ENCODE results near the gene GFPT1.
A peak's percentile ranks its signal among the peaks of the same experiment; 100 is the strongest.

GFPT1 gene

GRCh38 chr2:69311024-69311416, 76.0 kb downstream of the GFPT1 start:
- no peak for DNase-seq

GRCh38 chr2:69310111-69311023, 76.7 kb downstream of the GFPT1 start:
- no peak for DNase-seq

- peak; percentile 11 for DNase-seq
Measured at GRCh38 chr2:69309351-69310110, 77.5 kb downstream of the GFPT1 start.

- DNase-seq: no peak
Measured at GRCh38 chr2:69308338-69308737, 78.7 kb downstream of the GFPT1 start.

GRCh38 chr2:69307579-69308064, 79.4 kb downstream of the GFPT1 start:
- no peak for DNase-seq

GRCh38 chr2:69306822-69307578, 80.0 kb downstream of the GFPT1 start:
- DNase-seq: peak; percentile 93

- DNase-seq: no peak
Measured at GRCh38 chr2:69306393-69306821, 80.6 kb downstream of the GFPT1 start.

GRCh38 chr2:69305712-69306392, 81.2 kb downstream of the GFPT1 start:
- peak; percentile 15 for DNase-seq

GRCh38 chr2:69305166-69305565, 81.9 kb downstream of the GFPT1 start:
- DNase-seq: no peak

- no peak for DNase-seq
Measured at GRCh38 chr2:69304656-69305055, 82.4 kb downstream of the GFPT1 start.

GRCh38 chr2:69300650-69301049, 86.4 kb downstream of the GFPT1 start:
- DNase-seq: peak; percentile 31

GRCh38 chr2:69299772-69300516, 87.1 kb downstream of the GFPT1 start:
- DNase-seq: no peak

GRCh38 chr2:69298862-69299261, 88.2 kb downstream of the GFPT1 start:
- no peak for DNase-seq

- DNase-seq: peak; percentile 44
Measured at GRCh38 chr2:69298261-69298660, 88.8 kb downstream of the GFPT1 start.

- DNase-seq: no peak
Measured at GRCh38 chr2:69297216-69297615, 89.8 kb downstream of the GFPT1 start.

- no peak for DNase-seq
Measured at GRCh38 chr2:69296421-69296820, 90.6 kb downstream of the GFPT1 start.

GRCh38 chr2:69292256-69292655, 94.8 kb downstream of the GFPT1 start:
- no peak for DNase-seq

GRCh38 chr2:69291721-69292120, 95.3 kb downstream of the GFPT1 start:
- DNase-seq: no peak

GRCh38 chr2:69291004-69291650, 95.9 kb downstream of the GFPT1 start:
- no peak for DNase-seq

GRCh38 chr2:69288429-69288828, 98.6 kb downstream of the GFPT1 start:
- DNase-seq: no peak

GRCh38 chr2:69287544-69287943, 99.5 kb downstream of the GFPT1 start:
- no peak for DNase-seq
